GM19239 (cell line): ENCODE measurements around the gene FRAT1.
"Not testable (repeated sequence)": the region's sequence is repeated elsewhere in the genome, so short reads cannot be mapped to it uniquely, and the experiment has no call there.

Source experiments
- DNase-seq: peaks from one replicate; pipeline ENCODE4 v3.0.0; 2011; ENCODE audit warnings: low spot score; ENCODE audit not compliant: insufficient read length
- FAIRE-seq: peaks from 2 replicates; lab custom pipeline; 2011; peaks lifted over from hg19 to GRCh38; lab: Jason Lieb, UNC

FRAT1 gene

GRCh38 chr10:97333601-97334369, 14.7 kb downstream of the FRAT1 start:
- no peak for FAIRE-seq

GRCh38 chr10:97334370-97335175, 15.5 kb downstream of the FRAT1 start, which contains the start of gene FRAT2:
TSS of gene FRAT2 (minus strand) at chr10:97334729. CDS start at chr10:97334572, 157 bp downstream.
- peak; percentile 93 for DNase-seq
- FAIRE-seq: peak; percentile 76

More at GRCh38 chr10:97333601-97334369, 14.7 kb downstream of the FRAT1 start:
- DNase-seq: no peak

GRCh38 chr10:97335188-97335619, 16.1 kb downstream of the FRAT1 start:
- DNase-seq (no peak), FAIRE-seq (peak; percentile 58)

- DNase-seq (no peak), FAIRE-seq (no peak)
Observed at GRCh38 chr10:97336006-97336405, 16.9 kb downstream of the FRAT1 start.

GRCh38 chr10:97336446-97336845, 17.4 kb downstream of the FRAT1 start:
- FAIRE-seq (no peak), DNase-seq (no peak)

- FAIRE-seq (no peak), DNase-seq (no peak)
Observed at GRCh38 chr10:97336942-97337831, 18.1 kb downstream of the FRAT1 start.

GRCh38 chr10:97338041-97338440, 19.0 kb downstream of the FRAT1 start:
- no peak for FAIRE-seq

GRCh38 chr10:97341416-97341815, 22.3 kb downstream of the FRAT1 start:
- FAIRE-seq: no peak
- no peak for DNase-seq

More at GRCh38 chr10:97338041-97338440, 19.0 kb downstream of the FRAT1 start:
- no peak for DNase-seq

GRCh38 chr10:97343664-97344063, 24.6 kb downstream of the FRAT1 start:
- FAIRE-seq: not testable (repeated sequence)

GRCh38 chr10:97347317-97347716, 28.2 kb downstream of the FRAT1 start:
- FAIRE-seq: no peak
- DNase-seq: no peak

More at GRCh38 chr10:97343664-97344063, 24.6 kb downstream of the FRAT1 start:
- DNase-seq: not testable (repeated sequence)

GRCh38 chr10:97349752-97350513, 30.9 kb downstream of the FRAT1 start:
- no peak for DNase-seq
- no peak for FAIRE-seq

GRCh38 chr10:97353945-97354344, 34.9 kb downstream of the FRAT1 start:
- DNase-seq (no peak), FAIRE-seq (no peak)

- FAIRE-seq (no peak), DNase-seq (no peak)
Observed at GRCh38 chr10:97355571-97355975, 36.5 kb downstream of the FRAT1 start.

GRCh38 chr10:97356318-97356914, 37.3 kb downstream of the FRAT1 start:
- FAIRE-seq (no peak), DNase-seq (no peak)

GRCh38 chr10:97356918-97357317, 37.8 kb downstream of the FRAT1 start:
- DNase-seq (no peak), FAIRE-seq (no peak)

GRCh38 chr10:97358349-97358748, 39.3 kb downstream of the FRAT1 start:
- no peak for DNase-seq
- FAIRE-seq: no peak

- FAIRE-seq (no peak), DNase-seq (no peak)
Observed at GRCh38 chr10:97358781-97359180, 39.7 kb downstream of the FRAT1 start.

GRCh38 chr10:97360705-97361536, 41.9 kb downstream of the FRAT1 start:
- FAIRE-seq: no peak

More at GRCh38 chr10:97360705-97361536, 41.9 kb downstream of the FRAT1 start:
- no peak for DNase-seq
